Endothelial cell (in vitro differentiated cells): ENCODE data around the gene GIT1. TPM values are rescaled to one million over a fixed set of nuclear protein-coding genes. Genes with fewer than 3 reads are reported as not detected.

ENCODE experiments used
- DNase-seq: peaks from one replicate; pipeline ENCODE4 v3.0.0; 2021; ENCODE audit warnings: low spot score
- H3K27ac Mint-ChIP-seq: one replicate; pipeline ENCODE4 v1.8.0; 2021; ENCODE audit warnings: mixed read lengths, inconsistent platforms; ENCODE audit not compliant: unreplicated experiment
- H3K27me3 Mint-ChIP-seq: one replicate; pipeline ENCODE4 v1.8.0; 2021; ENCODE audit warnings: mild to moderate bottlenecking, moderate library complexity, mixed read lengths, inconsistent platforms; ENCODE audit not compliant: unreplicated experiment
- H3K36me3 Mint-ChIP-seq: one replicate; pipeline ENCODE4 v1.8.0; 2021; ENCODE audit warnings: mild to moderate bottlenecking, low read depth, mixed read lengths, inconsistent platforms; ENCODE audit not compliant: unreplicated experiment
- H3K4me1 Mint-ChIP-seq: one replicate; pipeline ENCODE4 v1.8.0; 2021; ENCODE audit warnings: mild to moderate bottlenecking, mixed read lengths, inconsistent platforms; ENCODE audit not compliant: unreplicated experiment
- H3K4me3 Mint-ChIP-seq: one replicate; pipeline ENCODE4 v1.8.0; 2021; ENCODE audit warnings: mild to moderate bottlenecking, mixed read lengths, inconsistent platforms; ENCODE audit not compliant: unreplicated experiment
- H3K9me3 Mint-ChIP-seq: one replicate; pipeline ENCODE4 v1.8.0; 2021; ENCODE audit warnings: mixed read lengths, inconsistent platforms; ENCODE audit not compliant: unreplicated experiment
- total RNA-seq: library from RNA; stranded (reverse); fragmentation: NEBNext Ultra II Directional; extraction: Animal tissue kit (Norgen Biotek cat#: 25700); gene quantifications from one replicate; pipeline ENCODE4 v1.2.1, GENCODE V29; 2021; ENCODE audit not compliant: unreplicated experiment
- TF ChIP-seq, protein P1 (sequence below): fragments of 200-600 bp; sonication (generic); IDR thresholded peaks from one replicate; pipeline ENCODE4 v1.5.0; 2021; ENCODE audit warnings: antibody characterized with exemption; ENCODE audit not compliant: unreplicated experiment

The GIT1 gene
- total RNA-seq, 1 donor from 2014 or later, result 116 TPM

DNA sequence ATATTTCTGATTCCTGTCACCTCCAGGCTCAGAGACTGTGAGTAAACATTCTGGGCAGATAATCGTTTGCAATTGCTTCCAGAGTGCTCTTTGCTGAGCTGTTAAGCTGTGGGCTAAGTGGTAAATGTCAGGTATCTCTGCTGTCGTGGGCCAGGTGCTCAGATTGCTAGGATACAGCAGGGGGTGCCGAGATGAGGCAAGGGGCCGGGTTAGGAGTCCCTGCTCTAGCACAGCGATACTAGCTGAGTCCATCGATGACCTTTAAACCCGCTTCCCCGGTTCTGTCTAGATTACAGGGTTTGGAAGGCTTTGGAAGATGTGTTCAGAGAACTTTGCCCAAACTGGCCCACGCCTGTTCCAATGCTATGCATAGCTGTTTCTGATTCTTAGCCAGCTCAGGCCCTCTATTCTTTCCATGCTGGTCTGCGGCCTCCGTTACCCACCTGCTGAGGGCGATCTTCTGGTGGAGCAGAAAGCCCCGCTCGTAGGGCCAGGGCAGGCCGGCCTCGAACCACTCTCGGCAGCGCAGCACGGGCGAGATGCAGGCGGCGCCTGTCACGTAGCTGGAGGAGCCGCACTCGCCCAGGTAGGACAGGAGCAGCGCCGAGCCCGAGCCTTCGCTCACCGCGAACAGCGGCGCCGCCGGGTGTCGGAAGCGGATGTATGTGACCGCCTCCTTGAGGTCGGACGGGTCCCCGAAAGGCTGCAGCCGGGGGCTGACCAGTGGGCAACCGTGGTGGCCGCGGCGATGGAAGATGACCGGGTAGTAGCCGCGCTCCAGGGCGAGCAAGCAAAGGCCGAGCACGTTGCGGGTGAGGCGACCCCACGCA is 23.6 kb downstream of the GIT1 start:
- Mint-ChIP-seq H3K4me1 (peaks cover 19% of the 10 kb centered on the region), H3K27ac (no peak overlapping the region), H3K4me3 (no peak overlapping the region), H3K27me3 (peaks cover 14% of the 10 kb centered on the region), H3K9me3 (no peaks in the 10 kb centered on the region), H3K36me3 (peaks cover 7% of the 10 kb centered on the region)
- DNase-seq, result no peak
- TF ChIP-seq, protein P1, sequence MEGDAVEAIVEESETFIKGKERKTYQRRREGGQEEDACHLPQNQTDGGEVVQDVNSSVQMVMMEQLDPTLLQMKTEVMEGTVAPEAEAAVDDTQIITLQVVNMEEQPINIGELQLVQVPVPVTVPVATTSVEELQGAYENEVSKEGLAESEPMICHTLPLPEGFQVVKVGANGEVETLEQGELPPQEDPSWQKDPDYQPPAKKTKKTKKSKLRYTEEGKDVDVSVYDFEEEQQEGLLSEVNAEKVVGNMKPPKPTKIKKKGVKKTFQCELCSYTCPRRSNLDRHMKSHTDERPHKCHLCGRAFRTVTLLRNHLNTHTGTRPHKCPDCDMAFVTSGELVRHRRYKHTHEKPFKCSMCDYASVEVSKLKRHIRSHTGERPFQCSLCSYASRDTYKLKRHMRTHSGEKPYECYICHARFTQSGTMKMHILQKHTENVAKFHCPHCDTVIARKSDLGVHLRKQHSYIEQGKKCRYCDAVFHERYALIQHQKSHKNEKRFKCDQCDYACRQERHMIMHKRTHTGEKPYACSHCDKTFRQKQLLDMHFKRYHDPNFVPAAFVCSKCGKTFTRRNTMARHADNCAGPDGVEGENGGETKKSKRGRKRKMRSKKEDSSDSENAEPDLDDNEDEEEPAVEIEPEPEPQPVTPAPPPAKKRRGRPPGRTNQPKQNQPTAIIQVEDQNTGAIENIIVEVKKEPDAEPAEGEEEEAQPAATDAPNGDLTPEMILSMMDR, result no peak

DNA sequence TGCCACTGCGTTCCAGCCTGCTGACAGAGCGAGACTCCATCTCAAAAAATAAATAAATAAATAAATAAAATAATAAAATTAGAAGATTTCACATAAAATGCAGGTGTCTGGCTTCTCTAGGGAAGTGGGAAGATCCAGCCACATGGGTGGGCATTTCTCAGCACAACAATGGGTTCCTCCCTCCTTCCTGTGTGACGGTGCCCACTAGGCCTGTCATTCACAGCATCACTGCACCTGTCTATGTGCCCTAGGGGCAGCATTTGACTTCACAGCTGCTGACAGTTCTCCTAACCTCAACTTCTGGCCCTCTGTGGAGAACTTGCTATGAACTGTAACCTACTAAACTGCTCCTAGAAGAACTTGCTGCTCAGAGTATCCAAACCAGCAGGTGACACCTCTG is 25.6 kb downstream of the GIT1 start:
- Mint-ChIP-seq H3K27me3 (peaks cover 9% of the 10 kb centered on the region), H3K9me3 (no peaks in the 10 kb centered on the region), H3K36me3 (peaks cover 4% of the 10 kb centered on the region), H3K4me1 (peaks cover 19% of the 10 kb centered on the region), H3K4me3 (no peak overlapping the region), H3K27ac (no peak overlapping the region)
- no peak for DNase-seq
- TF ChIP-seq, protein P1, result no peak

DNA sequence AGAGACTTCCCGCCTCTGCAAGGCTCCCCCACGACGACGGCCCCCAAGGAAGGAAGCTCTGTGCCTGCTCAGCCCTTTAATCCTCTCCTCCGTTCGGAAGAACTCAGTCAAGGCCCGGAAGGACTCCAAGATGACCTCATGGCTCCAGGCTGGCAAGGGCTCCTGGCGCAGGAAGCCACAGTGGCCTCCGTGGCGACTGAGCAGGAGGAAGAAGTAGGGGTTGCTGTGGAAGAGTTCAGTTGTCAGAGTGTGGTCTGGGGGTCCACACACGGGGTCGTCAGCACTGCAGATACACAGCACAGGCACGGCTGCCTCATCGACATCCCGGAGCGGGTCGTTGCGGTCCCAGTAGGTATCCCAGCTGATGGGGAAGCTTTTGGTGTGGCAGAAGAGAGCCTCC is 26.8 kb downstream of the GIT1 start:
- peaks cover 9% of the 10 kb centered on the region for H3K27me3 Mint-ChIP-seq
- H3K27ac Mint-ChIP-seq, result no peak overlapping the region
- H3K36me3 Mint-ChIP-seq, result peaks cover 4% of the 10 kb centered on the region
- peaks cover 17% of the 10 kb centered on the region for H3K4me1 Mint-ChIP-seq
- no peak overlapping the region for H3K4me3 Mint-ChIP-seq
- TF ChIP-seq, protein P1, result no peak
- no peaks in the 10 kb centered on the region for H3K9me3 Mint-ChIP-seq
- no peak for DNase-seq

DNA sequence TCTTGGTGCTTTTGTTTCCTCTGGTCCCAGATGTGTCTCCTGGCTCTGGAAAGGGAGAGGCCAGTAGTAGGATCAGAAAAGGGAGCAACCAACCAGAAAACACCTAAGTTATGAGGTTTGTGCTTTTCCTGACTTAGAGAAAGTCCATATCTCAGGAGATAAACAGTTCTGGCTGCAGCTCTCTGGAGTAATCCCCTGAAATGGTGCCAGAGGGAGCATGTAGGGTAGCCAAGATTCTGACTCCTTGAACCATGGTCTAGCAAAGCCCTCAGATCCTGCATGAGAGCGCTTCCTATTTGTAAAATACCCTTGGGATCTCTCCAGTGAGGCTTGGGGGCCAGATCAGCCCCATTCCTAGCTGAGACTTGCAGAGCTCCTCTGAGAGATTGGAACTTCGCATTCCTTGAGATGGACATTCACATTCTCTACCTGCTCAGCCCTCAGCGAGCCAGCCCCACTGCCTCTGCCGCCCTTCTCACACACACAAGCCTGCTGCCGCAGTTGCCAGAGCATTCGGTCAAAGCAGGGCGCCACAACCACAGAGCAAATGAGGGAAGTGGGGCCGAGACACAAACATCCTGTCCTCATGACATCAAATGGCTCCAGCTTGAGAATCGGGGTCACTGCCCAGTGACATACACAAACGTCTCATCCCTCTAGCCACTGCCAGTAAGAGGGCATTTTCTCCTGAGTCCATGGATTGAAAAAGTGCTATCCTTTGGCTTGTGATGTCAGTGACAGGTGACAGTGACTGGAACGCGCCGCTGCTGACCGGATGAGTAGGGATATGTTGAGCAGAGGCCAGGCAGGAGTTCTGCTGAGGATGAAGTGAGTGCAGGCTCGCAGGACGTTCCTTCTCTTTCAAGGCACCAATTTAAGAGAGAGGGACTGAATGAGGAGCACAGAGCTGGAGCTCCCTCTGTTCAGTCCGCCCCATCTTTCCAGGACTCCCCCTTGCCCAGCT is 27.6 kb downstream of the GIT1 start:
- Mint-ChIP-seq H3K27ac (no peak overlapping the region), H3K4me1 (peaks cover 17% of the 10 kb centered on the region), H3K4me3 (no peak overlapping the region), H3K9me3 (no peaks in the 10 kb centered on the region), H3K36me3 (peaks cover 4% of the 10 kb centered on the region), H3K27me3 (peaks cover 9% of the 10 kb centered on the region)
- DNase-seq, result no peak
- TF ChIP-seq, protein P1, result no peak
